ENCODE measurements around the gene NDUFB5.
A peak's percentile ranks its signal among the peaks of the same experiment; 100 is the strongest.

DNA sequence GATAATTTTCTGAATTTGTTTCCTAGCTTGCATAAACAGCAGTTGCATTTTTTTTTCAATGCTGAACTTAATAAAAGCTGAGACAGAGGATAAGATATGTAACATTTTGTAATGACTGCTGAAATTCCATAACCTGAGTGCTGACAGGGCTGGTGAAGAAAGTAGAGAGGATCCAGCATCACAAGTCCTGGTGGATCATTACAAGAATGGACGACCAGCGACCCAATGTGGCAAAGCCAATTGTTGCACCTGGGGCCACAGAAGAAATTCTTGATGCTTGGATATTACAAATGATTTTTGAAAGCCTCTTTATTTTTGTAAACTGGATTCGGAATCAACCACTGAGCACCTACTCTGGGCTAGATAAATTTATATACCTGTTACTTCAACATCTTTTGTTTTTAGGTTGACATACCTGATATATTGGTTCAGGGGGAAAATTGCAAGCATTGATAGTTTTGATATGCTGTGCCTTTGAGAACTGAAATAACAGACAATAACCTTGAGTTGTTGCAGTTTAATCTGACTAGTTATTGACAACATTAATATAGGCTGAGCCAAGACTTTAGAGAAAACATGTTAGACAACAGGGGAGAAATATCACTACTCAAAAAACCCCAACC is 45.7 kb upstream of the NDUFB5 start:
- TF ChIP-seq, protein P1, sequence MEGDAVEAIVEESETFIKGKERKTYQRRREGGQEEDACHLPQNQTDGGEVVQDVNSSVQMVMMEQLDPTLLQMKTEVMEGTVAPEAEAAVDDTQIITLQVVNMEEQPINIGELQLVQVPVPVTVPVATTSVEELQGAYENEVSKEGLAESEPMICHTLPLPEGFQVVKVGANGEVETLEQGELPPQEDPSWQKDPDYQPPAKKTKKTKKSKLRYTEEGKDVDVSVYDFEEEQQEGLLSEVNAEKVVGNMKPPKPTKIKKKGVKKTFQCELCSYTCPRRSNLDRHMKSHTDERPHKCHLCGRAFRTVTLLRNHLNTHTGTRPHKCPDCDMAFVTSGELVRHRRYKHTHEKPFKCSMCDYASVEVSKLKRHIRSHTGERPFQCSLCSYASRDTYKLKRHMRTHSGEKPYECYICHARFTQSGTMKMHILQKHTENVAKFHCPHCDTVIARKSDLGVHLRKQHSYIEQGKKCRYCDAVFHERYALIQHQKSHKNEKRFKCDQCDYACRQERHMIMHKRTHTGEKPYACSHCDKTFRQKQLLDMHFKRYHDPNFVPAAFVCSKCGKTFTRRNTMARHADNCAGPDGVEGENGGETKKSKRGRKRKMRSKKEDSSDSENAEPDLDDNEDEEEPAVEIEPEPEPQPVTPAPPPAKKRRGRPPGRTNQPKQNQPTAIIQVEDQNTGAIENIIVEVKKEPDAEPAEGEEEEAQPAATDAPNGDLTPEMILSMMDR (IDR thresholded peaks at IDR 0.05), result peak; percentile 11 to 72 (median 65)
- no peak for TF ChIP-seq POLR2A (IDR thresholded peaks at IDR 0.05)
